SHP77 (cell line): Measurements from ENCODE around the gene HSPB7.
A peak's percentile ranks its signal among the peaks of the same experiment; 100 is the strongest.
"Not testable (repeated sequence)": the region's sequence is repeated elsewhere in the genome, so short reads cannot be mapped to it uniquely, and the experiment has no call there.

ENCODE experiments used
- DNase-seq, 2 experiments: peaks; one replicate each; lab custom pipeline; 2025; lab: John Stamatoyannopoulos, UW

The HSPB7 gene

DNA sequence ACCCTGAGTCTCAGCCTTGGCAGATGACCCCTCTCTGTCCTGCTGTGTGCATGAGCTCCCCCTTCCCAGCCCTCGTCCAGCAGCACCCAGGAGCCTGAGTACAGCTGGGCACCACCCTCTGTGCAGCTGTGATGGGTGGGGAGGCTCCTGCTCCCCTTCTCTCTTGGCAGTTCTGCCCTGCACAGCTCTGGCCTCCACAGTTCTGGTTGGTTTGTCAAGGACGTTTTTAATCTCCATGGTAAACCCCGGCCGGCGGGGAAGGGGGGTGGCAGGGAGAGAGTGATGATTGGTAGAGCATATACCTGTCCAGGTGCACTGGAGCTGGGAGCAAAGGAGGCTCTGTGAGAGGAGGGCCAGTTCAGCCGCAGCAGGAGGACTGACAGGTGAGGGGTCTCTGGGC lies 3.8 kb upstream of the HSPB7 start, which contains the start of gene CLCNKA:
TSS of gene CLCNKA (plus strand) at position 356 of the 400 bp plus-strand sequence. CDS start 584 bp downstream, outside the sequence.
- DNase-seq = no peak

DNA sequence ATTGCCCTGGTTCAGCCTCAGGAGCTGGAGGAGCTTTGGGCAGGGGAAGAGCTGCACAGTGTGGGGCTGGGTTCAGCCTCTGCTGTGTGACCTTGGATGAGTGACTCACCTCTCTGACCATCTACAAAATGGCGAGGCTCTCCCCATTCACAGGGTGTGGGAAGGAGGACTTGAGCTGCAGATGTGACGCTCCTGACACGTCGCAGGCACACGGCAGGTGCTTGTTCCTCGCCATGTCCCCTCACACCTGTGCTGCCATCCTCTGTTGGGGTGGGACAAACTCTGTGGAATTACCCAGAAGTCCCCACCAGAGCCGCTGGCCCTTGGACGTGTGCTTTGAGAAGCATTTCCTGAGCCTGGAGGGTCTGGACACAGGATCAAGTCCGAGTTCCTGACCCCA lies 3.0 kb upstream of the HSPB7 start:
- not testable (repeated sequence) for DNase-seq

- no peak for DNase-seq
Observed at GRCh38 chr1:16020325-16020724, 2.5 kb upstream of the HSPB7 start.

GRCh38 chr1:16019644-16020277 lies 1.9 kb upstream of the HSPB7 start:
- DNase-seq = peak in 1 of 2 experiments; percentile 19

DNA sequence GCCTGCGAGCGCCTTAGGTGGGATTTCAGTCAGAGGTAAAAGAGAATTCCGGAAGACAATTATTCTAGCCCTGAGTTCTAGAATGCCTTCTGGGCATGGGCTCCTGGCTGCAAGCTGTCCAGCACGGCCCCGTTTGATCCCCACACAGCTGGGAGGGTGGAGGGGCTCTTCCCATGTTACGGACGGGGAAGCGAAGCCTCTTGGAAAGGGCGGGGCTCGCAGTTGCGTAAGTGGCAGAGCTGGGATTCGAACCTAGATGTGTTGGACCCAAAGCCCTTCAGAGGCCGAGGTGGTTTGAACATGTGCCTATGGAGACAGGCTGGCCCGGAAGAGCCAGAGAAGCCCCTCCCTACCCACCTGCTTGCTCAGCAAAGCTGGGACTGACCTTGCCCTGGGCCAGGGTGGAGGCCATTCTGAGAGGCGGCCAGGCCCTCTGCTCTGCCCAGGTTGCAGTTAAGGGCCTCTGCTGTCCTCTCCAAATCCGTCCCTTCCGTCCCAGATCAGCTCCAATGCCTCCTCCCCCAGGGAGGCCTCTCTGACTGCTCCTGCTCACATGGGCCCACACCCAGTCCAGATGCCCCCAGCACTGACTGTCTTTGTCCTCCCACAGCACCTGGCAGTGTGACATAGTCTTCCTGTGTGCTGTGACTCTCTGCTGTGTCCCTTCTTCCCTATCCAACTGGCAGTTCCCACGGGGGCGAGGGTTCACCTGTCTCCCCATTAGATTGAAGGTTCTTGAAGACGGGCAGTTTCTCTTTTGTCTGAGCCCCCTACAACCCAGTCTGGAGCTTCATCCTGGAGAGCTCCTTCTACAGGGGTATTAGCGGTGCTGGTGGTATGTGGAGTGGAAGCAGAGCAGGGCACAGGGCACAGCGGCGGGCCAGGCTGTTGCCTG lies 1.2 kb upstream of the HSPB7 start:
- peak; percentile 25 to 36 for DNase-seq

DNA sequence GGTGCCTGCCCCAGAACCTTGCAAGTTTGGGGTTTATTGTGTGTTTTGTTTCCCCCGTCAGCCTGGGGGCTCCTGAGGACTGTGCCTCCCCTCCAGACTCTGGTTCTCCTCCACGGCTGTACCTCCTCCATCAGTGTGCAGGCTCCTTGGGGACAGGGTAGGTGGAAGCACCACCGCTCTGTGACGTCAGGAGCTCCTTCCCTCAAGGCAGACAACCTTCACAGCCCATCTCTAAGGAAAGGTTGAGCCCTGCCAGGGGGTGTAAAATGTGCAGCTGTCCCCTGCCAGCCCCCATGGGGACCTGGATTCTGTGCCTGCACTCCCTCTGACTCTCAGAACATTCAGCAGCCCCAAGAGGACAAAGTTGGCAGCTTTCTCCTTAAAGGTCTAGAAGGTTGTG lies 465 bp upstream of the HSPB7 start:
- no peak for DNase-seq

- no peak for DNase-seq
Observed at GRCh38 chr1:16017076-16017460, 775 bp downstream of the HSPB7 start.

- DNase-seq = no peak
Observed at GRCh38 chr1:16015960-16016901, 1.6 kb downstream of the HSPB7 start.

GRCh38 chr1:16015491-16015890 lies 2.4 kb downstream of the HSPB7 start:
- no peak for DNase-seq

DNA sequence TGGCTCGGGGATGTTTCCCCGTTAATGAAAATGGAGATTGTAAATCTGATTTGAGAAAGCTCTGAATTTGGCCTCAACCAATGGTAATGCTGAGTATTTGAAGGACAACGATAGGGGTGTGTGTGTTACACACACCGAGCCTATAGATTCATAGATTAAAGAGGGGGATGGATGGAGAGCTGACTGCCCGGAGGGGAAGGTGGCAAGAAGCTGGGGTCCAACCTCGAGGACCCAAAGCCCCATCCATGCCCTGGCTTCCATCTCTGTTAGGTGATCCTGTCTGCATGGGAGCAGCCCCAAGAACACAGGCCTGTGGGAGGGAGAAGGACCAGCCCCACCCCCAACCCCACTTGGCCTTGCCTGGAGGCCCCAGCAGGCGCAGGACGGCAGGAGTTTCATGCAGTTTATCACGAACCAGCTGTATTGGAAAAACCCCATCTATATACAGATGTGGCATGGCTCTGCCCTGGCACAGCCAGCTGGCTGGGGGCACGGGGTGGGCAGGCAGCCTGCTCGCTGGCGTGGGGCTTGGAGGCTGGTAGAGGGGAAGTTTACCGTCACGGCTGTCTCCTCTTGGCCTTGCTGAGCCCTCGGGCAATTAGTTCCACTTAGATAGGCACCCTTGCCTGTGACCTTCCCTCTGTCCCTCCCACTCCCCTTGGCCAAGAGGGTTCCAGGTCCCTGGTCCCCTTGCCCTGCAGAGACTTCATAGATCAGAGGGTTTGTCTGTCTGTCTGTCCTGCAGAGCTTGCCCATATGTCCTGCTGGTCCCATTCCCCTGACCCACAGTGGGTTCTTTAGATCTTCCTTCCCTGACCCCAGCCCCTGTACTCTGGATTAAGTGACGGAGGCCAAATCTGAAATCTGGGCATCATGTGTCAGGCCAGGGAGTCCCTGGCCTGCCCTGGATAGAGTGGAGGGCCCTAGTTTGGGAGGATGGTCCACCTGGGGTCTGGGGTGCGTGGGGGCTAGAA lies 3.0 kb downstream of the HSPB7 start:
- DNase-seq = peak in 1 of 2 experiments; percentile 13

DNA sequence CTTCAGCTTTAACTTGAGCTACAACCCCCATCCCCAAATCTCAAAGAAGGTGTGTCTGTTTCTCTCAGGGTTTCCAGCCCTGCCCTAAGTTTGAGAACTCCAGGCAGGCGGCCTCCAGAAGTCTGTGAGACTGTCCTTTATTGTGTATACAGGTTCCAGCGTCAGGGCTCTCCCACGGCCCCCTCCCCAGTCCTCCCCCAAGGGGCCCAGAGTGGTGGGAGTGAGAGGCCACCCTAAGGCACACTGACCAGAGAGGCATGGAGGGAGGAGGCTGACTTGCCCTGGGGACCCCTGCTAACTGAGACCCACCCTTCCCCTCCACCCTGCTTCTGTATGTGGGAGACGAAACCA lies 4.0 kb downstream of the HSPB7 start:
- DNase-seq = no peak

DNA sequence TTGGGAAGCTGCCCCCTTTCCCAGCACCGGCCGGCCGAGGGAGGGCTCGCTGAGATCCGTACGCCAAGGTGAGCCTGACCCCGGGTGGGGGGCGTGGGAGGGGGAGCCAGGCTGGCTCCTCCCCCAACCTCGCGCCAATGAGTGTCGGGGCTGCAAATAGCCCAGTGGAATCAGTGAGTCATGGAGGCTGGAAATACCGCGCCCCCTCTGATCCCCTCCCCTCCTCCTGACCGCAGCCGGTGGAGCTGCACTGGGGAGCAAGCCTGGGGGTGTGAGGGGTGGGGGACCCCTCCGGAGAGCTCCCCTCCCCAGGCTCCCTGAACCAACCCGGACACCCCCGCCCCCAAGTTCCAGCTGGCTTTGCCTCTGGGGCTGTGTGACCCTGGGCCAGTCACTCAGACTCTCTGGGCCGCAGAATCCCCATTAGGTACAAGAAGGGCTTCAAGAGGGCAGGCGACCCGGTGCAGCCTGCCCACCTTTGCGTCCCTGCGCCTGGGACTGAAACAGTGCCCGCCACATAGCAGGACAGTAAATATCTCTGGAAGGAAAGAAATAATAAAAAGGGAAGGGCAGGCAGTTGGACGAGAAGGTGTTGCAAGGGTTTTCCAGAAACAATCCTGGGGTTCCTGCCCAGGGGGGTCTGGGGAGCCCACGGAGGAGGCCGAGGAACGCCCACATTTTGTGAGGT lies 4.5 kb downstream of the HSPB7 start:
- DNase-seq = peak; percentile 29 to 40

DNA sequence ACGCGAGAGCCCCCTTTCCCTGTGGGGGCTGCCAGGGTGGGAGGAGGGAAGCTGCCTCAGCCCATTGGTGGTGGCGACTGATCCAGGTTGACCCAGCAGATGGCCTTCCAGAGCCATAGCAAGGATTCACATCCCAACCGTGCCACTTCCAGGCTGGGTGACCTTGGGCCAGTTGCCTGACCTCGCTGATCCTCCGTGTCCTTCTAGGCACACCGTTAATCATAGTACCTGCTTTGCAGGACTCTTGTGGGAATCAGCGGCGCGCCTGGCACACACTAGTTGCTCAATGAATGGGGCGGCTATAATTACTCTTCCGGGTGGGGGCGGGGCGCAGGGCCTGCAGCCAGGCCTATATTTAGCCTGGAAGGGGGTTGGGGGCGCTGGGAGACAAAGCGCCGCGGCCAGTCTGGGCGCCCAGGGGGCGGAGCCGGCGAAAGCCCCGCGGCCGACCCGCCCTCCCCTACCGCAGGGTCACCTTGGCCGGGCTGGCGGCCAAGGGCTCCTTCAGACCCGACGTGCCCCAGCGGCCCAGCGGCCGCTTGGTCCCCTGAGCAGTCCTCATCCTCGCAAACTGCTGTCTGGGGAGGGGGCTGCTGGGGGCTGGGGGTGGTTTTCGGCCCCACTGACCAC lies 5.1 kb downstream of the HSPB7 start:
- DNase-seq = peak; percentile 57 to 74

GRCh38 chr1:16011936-16012589 lies 5.8 kb downstream of the HSPB7 start:
- no peak for DNase-seq

DNA sequence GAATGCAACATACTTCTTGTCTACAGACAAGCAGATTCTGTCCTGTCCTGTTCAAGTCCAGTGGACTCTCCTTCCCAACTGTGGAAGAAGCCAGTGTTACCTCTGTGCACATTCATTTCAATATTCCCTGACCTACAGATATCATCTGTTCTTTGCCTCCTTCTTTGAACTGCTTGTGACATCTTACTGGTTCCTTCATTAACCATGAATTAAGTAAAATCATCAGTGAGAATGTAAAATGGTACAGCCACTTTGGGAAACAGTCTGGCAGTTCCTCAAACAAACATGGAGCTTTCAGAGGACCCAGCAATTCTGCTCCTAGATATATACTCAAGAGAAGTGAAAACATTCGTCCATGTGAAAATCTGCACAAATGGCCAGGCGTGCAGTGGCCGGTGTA lies 7.0 kb downstream of the HSPB7 start:
- DNase-seq = no peak

- DNase-seq = no peak
Observed at GRCh38 chr1:16009678-16010077, 8.2 kb downstream of the HSPB7 start.

DNA sequence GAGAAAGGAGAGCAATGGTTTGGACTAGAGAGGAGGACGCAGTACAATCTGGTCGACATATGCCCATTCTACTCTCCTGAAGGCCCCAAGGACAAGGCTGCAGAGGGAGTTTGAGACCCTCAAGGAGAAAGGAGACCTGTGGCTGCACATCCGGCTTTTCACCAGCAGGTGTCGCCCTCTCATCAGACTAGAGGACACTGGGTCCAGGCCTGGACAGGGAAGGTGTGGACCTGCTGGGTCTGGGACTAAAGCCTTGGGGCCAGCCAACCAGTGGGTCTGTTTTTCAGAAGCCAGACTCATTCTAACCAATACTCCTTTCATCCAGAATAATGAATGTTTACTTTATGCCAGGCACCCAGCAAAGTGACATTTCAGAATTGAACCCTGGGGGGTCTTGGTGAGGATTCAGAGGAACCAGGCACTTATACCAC lies 8.8 kb downstream of the HSPB7 start:
- DNase-seq = peak; percentile 56 to 61

GRCh38 chr1:16007671-16008341 lies 10.0 kb downstream of the HSPB7 start:
- no peak for DNase-seq
